ENCODE measurements around the gene SLC1A3. TPM values are rescaled to one million over a fixed set of nuclear protein-coding genes. Genes with fewer than 3 reads are reported as not detected.

Gene SLC1A3
- total RNA-seq, 2 experiments from 2014 or later: 0.34 to 0.74 TPM

- ChIA-PET POLR2A (no interaction called here), CTCF (interaction anchor here (1.0 to 1.3 kb wide), 2 partner anchors 44 to 51 kb away, joined by 4 read pairs; no protein-coding TSS in a partner anchor)
- Mint-ChIP-seq H3K4me3 (no peak overlapping the region), H3K9me3 (no peaks in the 10 kb centered on the region), H3K27me3 (peaks cover 14% of the 10 kb centered on the region), H3K36me3 (ENCODE audit: low read depth) (no peaks in the 10 kb centered on the region), H3K27ac (no peak overlapping the region), H3K4me1 (ENCODE audit: low read depth) (no peaks in the 10 kb centered on the region)
- TF ChIP-seq CTCF (IDR thresholded peaks at IDR 0.05): no peak
- intact Hi-C loops (cut with micrococcal nuclease): no loop called here
- DNase-seq (no peak), ATAC-seq (no peak)
These were observed 39.7 kb downstream of the SLC1A3 start for GRCh38 chr5:36646100-36646499.

GRCh38 chr5:36646507-36647023, 40.2 kb downstream of the SLC1A3 start:
- ATAC-seq: no peak
- Mint-ChIP-seq H3K9me3 (no peaks in the 10 kb centered on the region), H3K36me3 (ENCODE audit: low read depth) (no peaks in the 10 kb centered on the region), H3K27ac (no peak overlapping the region), H3K27me3 (peaks cover 13% of the 10 kb centered on the region), H3K4me1 (ENCODE audit: low read depth) (no peaks in the 10 kb centered on the region), H3K4me3 (no peak overlapping the region)
- no peak for DNase-seq
- ChIA-PET POLR2A (no interaction called here), CTCF (interaction anchor here (1.0 to 1.3 kb wide), 2 partner anchors 44 to 50 kb away, joined by 4 read pairs; no protein-coding TSS in a partner anchor)
- TF ChIP-seq CTCF (IDR thresholded peaks at IDR 0.05): no peak
- intact Hi-C loops (cut with micrococcal nuclease): no loop called here

- CTCF ChIA-PET: no interaction called here
- no peak overlapping the region for H3K27ac Mint-ChIP-seq
- no peak overlapping the region for H3K4me3 Mint-ChIP-seq
- DNase-seq (no peak), ATAC-seq (no peak)
- TF ChIP-seq CTCF (IDR thresholded peaks at IDR 0.05): no peak
- H3K4me1 Mint-ChIP-seq (ENCODE audit: low read depth): no peaks in the 10 kb centered on the region
- no peaks in the 10 kb centered on the region for H3K9me3 Mint-ChIP-seq
- H3K27me3 Mint-ChIP-seq: peaks cover 15% of the 10 kb centered on the region
- intact Hi-C loops (cut with micrococcal nuclease): no loop called here
- H3K36me3 Mint-ChIP-seq (ENCODE audit: low read depth): no peaks in the 10 kb centered on the region
- POLR2A ChIA-PET: no interaction called here
These were observed 40.6 kb downstream of the SLC1A3 start for GRCh38 chr5:36647046-36647445.

- DNase-seq (no peak), ATAC-seq (no peak)
- TF ChIP-seq CTCF (IDR thresholded peaks at IDR 0.05): no peak
- Mint-ChIP-seq H3K4me3 (no peak overlapping the region), H3K4me1 (ENCODE audit: low read depth) (no peaks in the 10 kb centered on the region), H3K36me3 (ENCODE audit: low read depth) (no peaks in the 10 kb centered on the region), H3K27me3 (peaks cover 13% of the 10 kb centered on the region), H3K27ac (no peak overlapping the region), H3K9me3 (no peaks in the 10 kb centered on the region)
- POLR2A ChIA-PET: no interaction called here
- CTCF ChIA-PET: no interaction called here
- intact Hi-C loops (cut with micrococcal nuclease): no loop called here
These were observed 42.0 kb downstream of the SLC1A3 start for GRCh38 chr5:36648426-36648825.

GRCh38 chr5:36651761-36652685, 45.6 kb downstream of the SLC1A3 start:
- ATAC-seq (no peak), DNase-seq (no peak)
- Mint-ChIP-seq H3K27ac (no peak overlapping the region), H3K27me3 (peaks cover 17% of the 10 kb centered on the region), H3K9me3 (no peaks in the 10 kb centered on the region), H3K36me3 (ENCODE audit: low read depth) (no peaks in the 10 kb centered on the region), H3K4me1 (ENCODE audit: low read depth) (no peaks in the 10 kb centered on the region), H3K4me3 (no peak overlapping the region)
- TF ChIP-seq CTCF (IDR thresholded peaks at IDR 0.05): no peak
- intact Hi-C loops (cut with micrococcal nuclease): no loop called here
- CTCF ChIA-PET: interaction anchor here (0.6 to 0.8 kb wide), 2 partner anchors 16 to 317 kb away, joined by 3 to 4 read pairs; no protein-coding TSS in a partner anchor
- POLR2A ChIA-PET: no interaction called here

All from activated CD8-positive, alpha-beta T cell treated with anti-CD3 and anti-CD28 coated beads for 36 hours (primary cell).